Ovary (tissue), 3 donors: ENCODE measurements around the gene VKORC1.

ENCODE experiments used
- CTCF ChIP-seq, 3 donors: fragments of 450-650 bp in 2 of 3; fragments of 200-600 bp in 1 of 3; IDR thresholded peaks; one replicate each; pipeline versions ENCODE4 v1.5.1 to v1.8.0; 2016 to 2022; ENCODE audit warnings: antibody characterized with exemption in 3 of 3, mild to moderate bottlenecking in 1 of 3
- EP300 ChIP-seq: sonication (generic); formaldehyde crosslinking; IDR thresholded peaks from one replicate; pipeline ENCODE4 v1.6.1; 2017; ENCODE audit warnings: antibody characterized with exemption
- POLR2A ChIP-seq: fragments of 450-650 bp; IDR thresholded peaks from one replicate; pipeline ENCODE4 v1.6.1; 2017; ENCODE audit warnings: antibody characterized with exemption, mild to moderate bottlenecking, moderate library complexity
- donor health status: DM: no; HTN: no; CAD: no.

GRCh38 chr16:31092330-31092729, 2.3 kb downstream of the VKORC1 start:
- TF ChIP-seq CTCF (IDR thresholded peaks at IDR 0.05), result no peak
- TF ChIP-seq POLR2A, result no peak
- no peak for TF ChIP-seq EP300
